ENCODE data around the gene PPP2R3B. TPM values are rescaled to one million over a fixed set of nuclear protein-coding genes. Genes with fewer than 3 reads are reported as not detected.
"Not testable (repeated sequence)": the region's sequence is repeated elsewhere in the genome, so short reads cannot be mapped to it uniquely, and the experiment has no call there.

The PPP2R3B gene
- polyA plus RNA-seq, 1 donor from 2014 or later, result 41.7 TPM

GRCh38 chrX:329291-329910, 57.3 kb downstream of the PPP2R3B start:
- Histone ChIP-seq H3K9me2 (ENCODE audit: insufficient read depth, low read length) (no peaks in the 10 kb centered on the region), H3F3A (ENCODE audit: insufficient read depth, low read length, poor library complexity, severe bottlenecking) (no peaks in the 10 kb centered on the region), H3K9ac (ENCODE audit: low read length) (no peak overlapping the region), H2AFZ (ENCODE audit: low read depth, low read length) (no peak overlapping the region), H4K20me1 (ENCODE audit: insufficient read depth) (no peaks in the 10 kb centered on the region), H3K79me2 (replicated peaks; ENCODE audit: insufficient read depth, low read length) (no peaks in the 10 kb centered on the region), H3K36me3 (ENCODE audit: insufficient read depth, low read length) (no peaks in the 10 kb centered on the region), H3K27ac (ENCODE audit: low read length) (no peak overlapping the region), H3K4me3 (ENCODE audit: low read length) (no peak overlapping the region), H3K27me3 (ENCODE audit: insufficient read depth, low read depth, low read length) (no peaks in the 10 kb centered on the region), H3K4me2 (ENCODE audit: low read length) (no peak overlapping the region), H3K9me3 (ENCODE audit: low read length) (no peaks in the 10 kb centered on the region)
- TF ChIP-seq POLR2AphosphoS5 (IDR thresholded peaks at IDR 0.05) (no peak), MXI1 (conservative IDR thresholded peaks at IDR 0.05; ENCODE audit: poor library complexity, severe bottlenecking) (no peak), EP300 (conservative IDR thresholded peaks at IDR 0.05; ENCODE audit: poor library complexity, severe bottlenecking) (no peak), RAD21 (conservative IDR thresholded peaks at IDR 0.05) (no peak), EZH2 (IDR thresholded peaks at IDR 0.05; ENCODE audit: borderline replicate concordance, insufficient read depth, low read length, poor library complexity, severe bottlenecking) (no peak), SMC3 (conservative IDR thresholded peaks at IDR 0.05; ENCODE audit: poor library complexity) (no peak), TAF1 (IDR thresholded peaks at IDR 0.05; ENCODE audit: low read depth) (no peak)
- TF ChIP-seq, protein P1, sequence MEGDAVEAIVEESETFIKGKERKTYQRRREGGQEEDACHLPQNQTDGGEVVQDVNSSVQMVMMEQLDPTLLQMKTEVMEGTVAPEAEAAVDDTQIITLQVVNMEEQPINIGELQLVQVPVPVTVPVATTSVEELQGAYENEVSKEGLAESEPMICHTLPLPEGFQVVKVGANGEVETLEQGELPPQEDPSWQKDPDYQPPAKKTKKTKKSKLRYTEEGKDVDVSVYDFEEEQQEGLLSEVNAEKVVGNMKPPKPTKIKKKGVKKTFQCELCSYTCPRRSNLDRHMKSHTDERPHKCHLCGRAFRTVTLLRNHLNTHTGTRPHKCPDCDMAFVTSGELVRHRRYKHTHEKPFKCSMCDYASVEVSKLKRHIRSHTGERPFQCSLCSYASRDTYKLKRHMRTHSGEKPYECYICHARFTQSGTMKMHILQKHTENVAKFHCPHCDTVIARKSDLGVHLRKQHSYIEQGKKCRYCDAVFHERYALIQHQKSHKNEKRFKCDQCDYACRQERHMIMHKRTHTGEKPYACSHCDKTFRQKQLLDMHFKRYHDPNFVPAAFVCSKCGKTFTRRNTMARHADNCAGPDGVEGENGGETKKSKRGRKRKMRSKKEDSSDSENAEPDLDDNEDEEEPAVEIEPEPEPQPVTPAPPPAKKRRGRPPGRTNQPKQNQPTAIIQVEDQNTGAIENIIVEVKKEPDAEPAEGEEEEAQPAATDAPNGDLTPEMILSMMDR (IDR thresholded peaks at IDR 0.05; ENCODE audit: poor library complexity, severe bottlenecking), result no peak
- TF ChIP-seq, protein P2, sequence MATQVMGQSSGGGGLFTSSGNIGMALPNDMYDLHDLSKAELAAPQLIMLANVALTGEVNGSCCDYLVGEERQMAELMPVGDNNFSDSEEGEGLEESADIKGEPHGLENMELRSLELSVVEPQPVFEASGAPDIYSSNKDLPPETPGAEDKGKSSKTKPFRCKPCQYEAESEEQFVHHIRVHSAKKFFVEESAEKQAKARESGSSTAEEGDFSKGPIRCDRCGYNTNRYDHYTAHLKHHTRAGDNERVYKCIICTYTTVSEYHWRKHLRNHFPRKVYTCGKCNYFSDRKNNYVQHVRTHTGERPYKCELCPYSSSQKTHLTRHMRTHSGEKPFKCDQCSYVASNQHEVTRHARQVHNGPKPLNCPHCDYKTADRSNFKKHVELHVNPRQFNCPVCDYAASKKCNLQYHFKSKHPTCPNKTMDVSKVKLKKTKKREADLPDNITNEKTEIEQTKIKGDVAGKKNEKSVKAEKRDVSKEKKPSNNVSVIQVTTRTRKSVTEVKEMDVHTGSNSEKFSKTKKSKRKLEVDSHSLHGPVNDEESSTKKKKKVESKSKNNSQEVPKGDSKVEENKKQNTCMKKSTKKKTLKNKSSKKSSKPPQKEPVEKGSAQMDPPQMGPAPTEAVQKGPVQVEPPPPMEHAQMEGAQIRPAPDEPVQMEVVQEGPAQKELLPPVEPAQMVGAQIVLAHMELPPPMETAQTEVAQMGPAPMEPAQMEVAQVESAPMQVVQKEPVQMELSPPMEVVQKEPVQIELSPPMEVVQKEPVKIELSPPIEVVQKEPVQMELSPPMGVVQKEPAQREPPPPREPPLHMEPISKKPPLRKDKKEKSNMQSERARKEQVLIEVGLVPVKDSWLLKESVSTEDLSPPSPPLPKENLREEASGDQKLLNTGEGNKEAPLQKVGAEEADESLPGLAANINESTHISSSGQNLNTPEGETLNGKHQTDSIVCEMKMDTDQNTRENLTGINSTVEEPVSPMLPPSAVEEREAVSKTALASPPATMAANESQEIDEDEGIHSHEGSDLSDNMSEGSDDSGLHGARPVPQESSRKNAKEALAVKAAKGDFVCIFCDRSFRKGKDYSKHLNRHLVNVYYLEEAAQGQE (IDR thresholded peaks at IDR 0.05; ENCODE audit: borderline replicate concordance), result no peak

GRCh38 chrX:327660-328126, 59.0 kb downstream of the PPP2R3B start:
- Histone ChIP-seq H3K4me3 (ENCODE audit: low read length) (no peak overlapping the region), H3K9ac (ENCODE audit: low read length) (no peak overlapping the region), H3K27ac (ENCODE audit: low read length) (no peak overlapping the region), H3K36me3 (ENCODE audit: insufficient read depth, low read length) (no peaks in the 10 kb centered on the region), H3K9me3 (ENCODE audit: low read length) (no peaks in the 10 kb centered on the region), H3K79me2 (replicated peaks; ENCODE audit: insufficient read depth, low read length) (no peaks in the 10 kb centered on the region), H3K27me3 (ENCODE audit: insufficient read depth, low read depth, low read length) (no peaks in the 10 kb centered on the region), H3K4me2 (ENCODE audit: low read length) (no peak overlapping the region), H4K20me1 (ENCODE audit: insufficient read depth) (no peaks in the 10 kb centered on the region), H2AFZ (ENCODE audit: low read depth, low read length) (no peak overlapping the region), H3K9me2 (ENCODE audit: insufficient read depth, low read length) (no peaks in the 10 kb centered on the region), H3F3A (ENCODE audit: insufficient read depth, low read length, poor library complexity, severe bottlenecking) (no peaks in the 10 kb centered on the region)
- TF ChIP-seq EZH2 (IDR thresholded peaks at IDR 0.05; ENCODE audit: borderline replicate concordance, insufficient read depth, low read length, poor library complexity, severe bottlenecking) (no peak), EP300 (conservative IDR thresholded peaks at IDR 0.05; ENCODE audit: poor library complexity, severe bottlenecking) (no peak), TAF1 (IDR thresholded peaks at IDR 0.05; ENCODE audit: low read depth) (no peak), MXI1 (conservative IDR thresholded peaks at IDR 0.05; ENCODE audit: poor library complexity, severe bottlenecking) (no peak), POLR2AphosphoS5 (IDR thresholded peaks at IDR 0.05) (no peak), RAD21 (conservative IDR thresholded peaks at IDR 0.05) (no peak), SMC3 (conservative IDR thresholded peaks at IDR 0.05; ENCODE audit: poor library complexity) (no peak)
- TF ChIP-seq, protein P1 (IDR thresholded peaks at IDR 0.05; ENCODE audit: poor library complexity, severe bottlenecking), result no peak
- TF ChIP-seq, protein P2 (IDR thresholded peaks at IDR 0.05; ENCODE audit: borderline replicate concordance), result no peak

DNA sequence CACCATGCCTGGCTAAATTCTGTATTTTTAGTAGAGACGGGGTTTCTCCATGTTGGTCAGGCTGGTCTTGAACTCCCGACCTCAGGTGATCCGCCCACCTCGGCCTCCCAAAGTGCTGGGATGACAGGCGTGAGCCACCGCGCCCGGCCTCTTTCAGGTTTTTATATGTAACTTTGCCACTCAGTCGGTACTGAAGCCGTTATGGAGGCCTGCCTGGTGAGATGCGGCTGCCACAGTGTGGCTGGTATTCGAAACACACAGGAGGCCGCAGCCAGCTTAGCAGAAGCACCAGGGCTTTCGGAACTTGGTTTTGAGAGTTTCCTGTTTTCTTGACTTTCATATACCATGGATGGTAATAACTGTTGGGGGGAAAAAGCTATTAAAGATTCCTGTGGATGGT, 62.0 kb downstream of the PPP2R3B start:
- not testable (repeated sequence) for H3K9ac ChIP-seq (ENCODE audit: low read length)

More for the DNA sequence above, 62.0 kb downstream of the PPP2R3B start:
- not testable (repeated sequence) for H3K79me2 ChIP-seq (replicated peaks; ENCODE audit: insufficient read depth, low read length); H4K20me1 ChIP-seq (ENCODE audit: insufficient read depth); H3K9me2 ChIP-seq (ENCODE audit: insufficient read depth, low read length); H3K4me3 ChIP-seq (ENCODE audit: low read length); H3K27me3 ChIP-seq (ENCODE audit: insufficient read depth, low read depth, low read length); H3K9me3 ChIP-seq (ENCODE audit: low read length); H3K4me2 ChIP-seq (ENCODE audit: low read length); H3F3A ChIP-seq (ENCODE audit: insufficient read depth, low read length, poor library complexity, severe bottlenecking); H3K36me3 ChIP-seq (ENCODE audit: insufficient read depth, low read length); H2AFZ ChIP-seq (ENCODE audit: low read depth, low read length); H3K27ac ChIP-seq (ENCODE audit: low read length)

All from neural cell (in vitro differentiated cells).